HepG2 (cell line): ENCODE measurements around the gene NCBP2L. TPM values are rescaled to one million over a fixed set of nuclear protein-coding genes. Genes with fewer than 3 reads are reported as not detected.

ENCODE experiments used
- ATAC-seq: fragments of 200-7000 bp; cut with Tn5 transposase; 3 replicates; pipeline ENCODE4 v1.9.1; 2020; ENCODE audit warnings: mild to moderate bottlenecking, moderate library complexity
- BruUV-seq: library from RNA; stranded (reverse); fragments of 400-500 nt; replicated peaks from 2 replicates; lab custom pipeline; 2021; lab: Mats Ljungman, UMichigan
- CTCF ChIA-PET: fragments of 300-600 bp; formaldehyde crosslinking; extraction: SDS; loops from one replicate; lab custom pipeline; 2021; ENCODE audit warnings: low total read pairs, inconsistent platforms, low intra/inter-chr PET ratio; lab: Yijun Ruan, JAX
- POLR2A ChIA-PET: fragments of 350-600 bp; sonication (Branson Sonifier 250); formaldehyde crosslinking; loops from one replicate; lab custom pipeline; 2020; ENCODE audit warnings: antibody characterized with exemption, inconsistent platforms; lab: Yijun Ruan, JAX
- DNase-seq: peaks from one replicate; pipeline ENCODE4 v3.0.0-alpha.2; 2015; ENCODE audit warnings: low spot score
- FAIRE-seq: peaks from 3 replicates; lab custom pipeline; 2011; peaks lifted over from hg19 to GRCh38; lab: Jason Lieb, UNC
- H2AFZ ChIP-seq: one replicate; pipeline ENCODE4 v1.6.1; 2011; ENCODE audit warnings: low read length, inconsistent platforms
- H3K27ac ChIP-seq: fragments of 300-600 bp; 3 replicates; pipeline ENCODE4 v1.8.0; 2011; ENCODE audit warnings: mixed run types, mild to moderate bottlenecking, mixed read lengths, low read length, inconsistent platforms; ENCODE audit not compliant: insufficient read depth; ENCODE audit errors: extremely low read length
- H3K27me3 ChIP-seq, 2 experiments: fragments of 200-600 bp in 1 of 2; 2 replicates in 1 of 2; 3 replicates in 1 of 2; pipeline versions ENCODE4 v1.6.0 to v1.8.0; 2011; ENCODE audit warnings: low read length in 2 of 2, mild to moderate bottlenecking in 2 of 2, moderate library complexity in 2 of 2, inconsistent platforms in 1 of 2; ENCODE audit not compliant: insufficient read depth in 2 of 2, control insufficient read depth in 1 of 2
- H3K36me3 ChIP-seq, 2 experiments: fragments of 200-600 bp in 1 of 2; replicated peaks in 1 of 2; 2 replicates in 1 of 2; 3 replicates in 1 of 2; pipeline versions ENCODE4 v1.5.1 to v1.8.0; 2011; ENCODE audit warnings: low read length in 2 of 2, inconsistent platforms in 1 of 2; ENCODE audit not compliant: insufficient read depth in 2 of 2, control insufficient read depth in 1 of 2
- H3K4me1 ChIP-seq: 2 replicates; pipeline ENCODE4 v1.5.1; 2012; ENCODE audit warnings: low read length, inconsistent platforms; ENCODE audit not compliant: insufficient read depth
- H3K4me2 ChIP-seq: 2 replicates; pipeline ENCODE4 v1.6.0; 2011; ENCODE audit warnings: low read depth, low read length, inconsistent platforms
- H3K4me3 ChIP-seq, 3 experiments: fragments of 200-600 bp in 1 of 3; sonication (generic), shearing (Covaris generic) in 1 of 3; replicated peaks in 1 of 3; 2 replicates each; pipeline ENCODE4 v1.5.1; 2011 to 2016; ENCODE audit warnings: low read length in 3 of 3, inconsistent platforms in 2 of 3, low read depth in 2 of 3, mild to moderate bottlenecking in 2 of 3, control low read depth in 1 of 3, mixed read lengths in 1 of 3; ENCODE audit not compliant: insufficient read depth in 1 of 3
- H3K79me2 ChIP-seq: one replicate; pipeline ENCODE4 v1.6.1; 2011; ENCODE audit warnings: low read length, inconsistent platforms; ENCODE audit not compliant: insufficient read depth
- H3K9ac ChIP-seq: 2 replicates; pipeline ENCODE4 v1.6.0; 2011; ENCODE audit warnings: mild to moderate bottlenecking, low read depth, low read length, inconsistent platforms; ENCODE audit not compliant: insufficient read depth
- H3K9me3 ChIP-seq: 2 replicates; pipeline ENCODE4 v1.5.1; 2012; ENCODE audit warnings: mild to moderate bottlenecking, low read length
- H4K20me1 ChIP-seq: 2 replicates; pipeline ENCODE4 v1.6.0; 2011; ENCODE audit warnings: inconsistent platforms, mild to moderate bottlenecking, low read length, moderate library complexity; ENCODE audit not compliant: insufficient read depth
- EHMT2 ChIP-seq: fragments of 200-600 bp; sonication (generic); IDR thresholded peaks from 2 replicates; pipeline ENCODE4 v1.7.0; 2017; ENCODE audit warnings: antibody characterized with exemption, low read depth, low read length, borderline replicate concordance
- FOXO1 ChIP-seq: sonication (generic); formaldehyde crosslinking; IDR thresholded peaks from 2 replicates; pipeline ENCODE4 v1.4.0; 2020; ENCODE audit warnings: missing genetic modification reagents
- SNRNP70 ChIP-seq: fragments of 200-400 bp; formaldehyde crosslinking; IDR thresholded peaks from 2 replicates; pipeline ENCODE4 v1.6.1; 2017; ENCODE audit warnings: mild to moderate bottlenecking, low read depth, low read length, moderate library complexity
- ZNF367 ChIP-seq: sonication (generic); formaldehyde crosslinking; IDR thresholded peaks from 2 replicates; pipeline ENCODE4 v1.4.0; 2020; ENCODE audit warnings: missing genetic modification reagents, borderline replicate concordance
- ZNF598 ChIP-seq: sonication (generic); formaldehyde crosslinking; IDR thresholded peaks from 2 replicates; pipeline ENCODE4 v1.5.1; 2020; ENCODE audit warnings: mild to moderate bottlenecking, missing genetic modification reagents, borderline replicate concordance
- ZSCAN22 ChIP-seq: sonication (generic); formaldehyde crosslinking; IDR thresholded peaks from 2 replicates; pipeline ENCODE4 v1.4.0; 2020; ENCODE audit warnings: mild to moderate bottlenecking, missing genetic modification reagents
- ZSCAN5A ChIP-seq: sonication (generic); formaldehyde crosslinking; IDR thresholded peaks from 2 replicates; pipeline ENCODE4 v1.8.0; 2022; ENCODE audit warnings: mild to moderate bottlenecking, missing genetic modification reagents, borderline replicate concordance
- WGBS: methylation state at CpG from one replicate; pipeline ENCODE4 v1.1.6; 2017; ENCODE audit warnings: low lambda C conversion rate; 5-methylcytosine and 5-hydroxymethylcytosine counted together
- in situ Hi-C: cut with HindIII; loops from 2 replicates; pipeline ENCODE4 v1.10.0; 2017; ENCODE audit warnings: low pct_unique_long_range_greater_than_20kb; ENCODE audit not compliant: extremely low pct_ligation_motif_present
- intact Hi-C: fragments of 100-400 bp; cut with micrococcal nuclease; formaldehyde crosslinking; loops from one replicate; pipeline ENCODE4 v1.10.0; 2022; ENCODE audit not compliant: unreplicated experiment
- polyA plus RNA-seq, 8 experiments: library from polyadenylated mRNA; depleted of rRNA in 3 of 8; stranded (reverse) in 7 of 8; unstranded in 1 of 8; fragments of >200 nt; fragmentation: Illumina TruSeq in 4 of 8; extraction: Trizol in 4 of 8; gene quantifications; 2 replicates each; pipeline versions ENCODE4 v1.2.1 to v1.2.3, GENCODE V29; 2011 to 2016; ENCODE audit warnings: low read depth in 4 of 8, missing spikeins in 1 of 8, mixed read lengths in 1 of 8; ENCODE audit not compliant: insufficient read depth in 1 of 8
- total RNA-seq, 5 experiments: library from RNA; depleted of rRNA; stranded (reverse); fragments of >200 nt; fragmentation: Illumina TruSeq; extraction: Trizol; gene quantifications; 2 replicates each; pipeline ENCODE4 v1.2.3, GENCODE V29; 2016; ENCODE audit warnings: low read depth in 1 of 5
- TF ChIP-seq, protein P1 (sequence below): sonication (generic); formaldehyde crosslinking; IDR thresholded peaks from 2 replicates; pipeline ENCODE4 v1.5.1; 2020; ENCODE audit warnings: mild to moderate bottlenecking, moderate library complexity, missing genetic modification reagents
- TF ChIP-seq, protein P2 (sequence below): sonication (generic); formaldehyde crosslinking; IDR thresholded peaks from 2 replicates; pipeline ENCODE4 v1.8.0; 2022; ENCODE audit warnings: mild to moderate bottlenecking, missing genetic modification reagents, moderate library complexity

NCBP2L gene
- total and polyA plus RNA-seq, 2 of the 13 experiments (the other 11 are each of a cell fraction or from before 2014, with no cell fraction given) = not detected

DNA sequence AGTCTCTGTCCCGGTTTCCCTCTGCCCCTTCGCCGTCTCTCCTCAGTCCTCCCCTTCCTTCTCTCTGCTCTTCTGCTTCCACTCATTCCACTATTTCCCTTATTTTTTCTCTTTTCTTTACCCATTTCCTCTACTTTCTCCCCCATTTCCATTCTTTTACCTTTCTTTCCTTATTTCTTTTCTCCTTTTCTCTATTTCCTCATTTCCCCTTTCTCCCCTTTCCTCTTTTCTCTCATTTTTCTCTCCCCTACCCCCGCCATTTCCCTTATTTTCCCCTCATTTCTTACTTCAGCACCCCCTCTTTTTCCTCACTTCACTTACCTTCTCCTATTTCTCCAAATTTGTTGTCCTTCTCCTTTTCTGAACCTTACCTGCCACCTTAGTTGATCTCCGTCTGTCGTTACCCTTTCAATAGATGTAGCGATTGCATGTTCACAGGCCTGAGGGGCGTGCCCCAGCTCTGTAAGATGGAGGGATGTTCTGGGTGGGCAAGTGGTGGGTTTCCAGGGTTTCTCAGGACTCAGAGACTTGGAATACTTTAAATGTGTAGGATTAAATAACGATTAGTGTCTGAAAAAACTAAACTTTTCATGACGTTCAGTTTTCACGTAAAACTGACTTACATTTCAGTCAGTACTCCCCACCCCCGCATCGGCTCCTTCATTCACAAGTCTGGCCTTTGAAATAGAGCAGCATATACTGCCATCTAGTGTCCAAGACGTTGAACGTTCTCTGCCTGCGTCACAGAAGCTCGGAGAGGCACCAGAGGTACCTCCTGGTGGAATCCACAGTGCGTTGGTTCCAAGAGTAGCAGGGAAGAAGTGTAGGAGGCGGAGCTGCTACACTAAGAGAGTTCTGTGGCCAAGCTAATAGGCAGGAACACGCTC, 641 bp upstream of the NCBP2L start (continued):
- TF ChIP-seq ZSCAN5A = no peak

DNA sequence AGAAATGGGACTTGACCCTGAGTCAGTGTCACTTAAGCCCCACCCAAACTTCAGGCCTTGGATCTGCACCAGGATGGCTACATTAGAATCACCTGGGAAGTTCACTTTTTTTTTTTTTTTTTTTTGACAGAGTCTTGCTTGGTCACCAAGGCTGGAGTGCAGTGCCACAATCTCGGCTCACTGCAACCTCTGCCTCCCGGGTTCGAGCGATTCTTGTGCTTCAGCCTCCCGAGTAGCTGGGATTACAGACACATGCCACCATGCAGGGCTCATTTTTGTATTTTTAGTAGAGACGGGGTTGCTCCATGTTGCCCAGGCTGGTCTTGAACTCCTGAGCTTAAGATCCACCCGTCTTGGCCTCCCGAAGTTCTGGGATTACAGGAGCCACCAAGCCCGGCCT, 3.0 kb downstream of the NCBP2L start:
- no peak for FAIRE-seq
- Histone ChIP-seq H3K4me2 (no peak overlapping the region), H3K4me1 (0 out of 2 replicates have a peak, but pooled peaks cover 6% of the 10 kb centered on the region), H3K9ac (no peak overlapping the region), H3K9me3 (no peaks in the 10 kb centered on the region), H3K79me2 (no peaks in the 10 kb centered on the region), H3K36me3 (no peaks in the 10 kb centered on the region), H3K4me3 (no peak overlapping the region), H3K27me3 (peaks cover 2 to 11% of the 10 kb centered on the region in 2 experiments; a peak in 3 of 5 replicates), H2AFZ (no peak overlapping the region), H4K20me1 (no peaks in the 10 kb centered on the region), H3K27ac (no peak overlapping the region)
- BruUV-seq = no TSS peak
- 0% methylated on average over 5 of the region's 9 CpGs for WGBS
- ChIA-PET POLR2A (no interaction called here), CTCF (no interaction called here)
- no peak for ATAC-seq
- intact Hi-C loops = no loop called here
- in situ Hi-C loops = no loop called here
- no peak for TF ChIP-seq EHMT2
- no peak for TF ChIP-seq FOXO1 (CRISPR knock-in tag)
- no peak for TF ChIP-seq SNRNP70
- no peak for TF ChIP-seq ZNF598 (CRISPR knock-in tag)
- TF ChIP-seq, protein P1, sequence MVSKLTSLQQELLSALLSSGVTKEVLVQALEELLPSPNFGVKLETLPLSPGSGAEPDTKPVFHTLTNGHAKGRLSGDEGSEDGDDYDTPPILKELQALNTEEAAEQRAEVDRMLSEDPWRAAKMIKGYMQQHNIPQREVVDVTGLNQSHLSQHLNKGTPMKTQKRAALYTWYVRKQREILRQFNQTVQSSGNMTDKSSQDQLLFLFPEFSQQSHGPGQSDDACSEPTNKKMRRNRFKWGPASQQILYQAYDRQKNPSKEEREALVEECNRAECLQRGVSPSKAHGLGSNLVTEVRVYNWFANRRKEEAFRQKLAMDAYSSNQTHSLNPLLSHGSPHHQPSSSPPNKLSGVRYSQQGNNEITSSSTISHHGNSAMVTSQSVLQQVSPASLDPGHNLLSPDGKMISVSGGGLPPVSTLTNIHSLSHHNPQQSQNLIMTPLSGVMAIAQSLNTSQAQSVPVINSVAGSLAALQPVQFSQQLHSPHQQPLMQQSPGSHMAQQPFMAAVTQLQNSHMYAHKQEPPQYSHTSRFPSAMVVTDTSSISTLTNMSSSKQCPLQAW = no peak
- TF ChIP-seq ZNF367 (CRISPR knock-in tag) = no peak
- TF ChIP-seq, protein P2, sequence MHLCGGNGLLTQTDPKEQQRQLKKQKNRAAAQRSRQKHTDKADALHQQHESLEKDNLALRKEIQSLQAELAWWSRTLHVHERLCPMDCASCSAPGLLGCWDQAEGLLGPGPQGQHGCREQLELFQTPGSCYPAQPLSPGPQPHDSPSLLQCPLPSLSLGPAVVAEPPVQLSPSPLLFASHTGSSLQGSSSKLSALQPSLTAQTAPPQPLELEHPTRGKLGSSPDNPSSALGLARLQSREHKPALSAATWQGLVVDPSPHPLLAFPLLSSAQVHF = no peak
- TF ChIP-seq ZSCAN22 (CRISPR knock-in tag) = no peak
- DNase-seq = no peak
